Gastrocnemius medialis (tissue), 4 donors: ENCODE results near the gene CDK18. TPM values are rescaled to one million over a fixed set of nuclear protein-coding genes. Genes with fewer than 3 reads are reported as not detected.

Experiments
- ATAC-seq, 2 donors: fragments of 150-250 bp; one replicate each; pipeline ENCODE4 v1.9.1; 2016
- DNase-seq, 2 donors: peaks; one replicate each; pipeline ENCODE4 v3.0.0-alpha.2; 2019
- H3K27ac ChIP-seq, 4 donors: fragments of 200-600 bp; sonication (generic); 1 replicate in 1 of 4; 2 replicates in 3 of 4; pipeline ENCODE4 v1.5.1; 2016 to 2018; ENCODE audit warnings: mild to moderate bottlenecking in 2 of 4, moderate library complexity in 1 of 4
- H3K27me3 ChIP-seq, 3 donors: fragments of 200-600 bp; sonication (generic) in 2 of 3; 1 replicate in 1 of 3; 2 replicates in 2 of 3; pipeline versions ENCODE4 v1.5.1 to v1.6.0; 2016 to 2019; ENCODE audit warnings: mild to moderate bottlenecking in 1 of 3, moderate library complexity in 1 of 3
- H3K36me3 ChIP-seq, 2 donors: fragments of 200-600 bp; sonication (generic) in 1 of 2; one replicate each; pipeline ENCODE4 v1.5.1; 2017 to 2018
- H3K4me1 ChIP-seq, 2 donors: fragments of 200-600 bp; sonication (generic) in 1 of 2; one replicate each; pipeline ENCODE4 v1.5.1; 2016 to 2017; ENCODE audit warnings: mild to moderate bottlenecking in 2 of 2
- H3K4me3 ChIP-seq, 4 donors: fragments of 200-600 bp; sonication (generic) in 3 of 4; 1 replicate in 1 of 4; 2 replicates in 3 of 4; pipeline ENCODE4 v1.5.1; 2016 to 2019; ENCODE audit warnings: mild to moderate bottlenecking in 2 of 4
- H3K9me3 ChIP-seq, 3 donors: fragments of 200-600 bp; sonication (generic) in 2 of 3; 1 replicate in 1 of 3; 2 replicates in 2 of 3; pipeline ENCODE4 v1.5.1; 2016 to 2019
- CTCF ChIP-seq, 5 experiments: fragments of 450-650 bp in 3 of 5; fragments of 200-600 bp in 2 of 5; sonication (generic) in 2 of 5; IDR thresholded peaks in 4 of 5; conservative IDR thresholded peaks in 1 of 5; 1 replicate in 4 of 5; 2 replicates in 1 of 5; pipeline ENCODE4 v1.5.1; 2016 to 2019; ENCODE audit warnings: antibody characterized with exemption in 5 of 5, mild to moderate bottlenecking in 3 of 5, moderate library complexity in 3 of 5
- POLR2A ChIP-seq, 2 donors: fragments of 450-650 bp; IDR thresholded peaks; one replicate each; pipeline ENCODE4 v1.6.1; 2017; ENCODE audit warnings: antibody characterized with exemption in 2 of 2, mild to moderate bottlenecking in 2 of 2, moderate library complexity in 2 of 2
- in situ Hi-C, 4 donors: fragments of 200-750 bp; cut with MboI; loops; one replicate each; pipeline versions ENCODE4 v1.15.0 to v1.8.0; 2017; ENCODE audit warnings: low sequenced_read_pairs in 4 of 4
- intact Hi-C: fragments of 100-400 bp; cut with DNase I; formaldehyde crosslinking; loops from one replicate; pipeline ENCODE4 v1.15.1; 2023; ENCODE audit warnings: low total_unique reads
- total RNA-seq, 4 donors: library from RNA; depleted of rRNA; stranded (reverse); fragments of >200 nt; gene quantifications; one replicate each; pipeline versions ENCODE4 v1.1.0 to v1.2.3, GENCODE V29; 2016

Gene CDK18
- total RNA-seq, 4 donors from 2014 or later, result 1.2 to 4.6 (median 1.5) TPM

GRCh38 chr1:205505791-205506190 lies 1.3 kb downstream of the CDK18 start:
- intact Hi-C loops (no loop called here), in situ Hi-C loops (no loop called here)
- Histone ChIP-seq H3K27me3 (no peaks in the 10 kb centered on the region), H3K27ac (no peak overlapping the region), H3K4me3 (no peak overlapping the region), H3K4me1 (peaks cover 9 to 18% of the 10 kb centered on the region in 2 donors), H3K9me3 (no peaks in the 10 kb centered on the region), H3K36me3 (no peaks in the 10 kb centered on the region)
- ATAC-seq (no peak), DNase-seq (no peak)
- TF ChIP-seq CTCF (IDR thresholded peaks at IDR 0.05 in 4 of 5, conservative IDR thresholded peaks at IDR 0.05 in 1 of 5) (no peak), POLR2A (IDR thresholded peaks at IDR 0.05) (no peak)

- TF ChIP-seq CTCF (IDR thresholded peaks at IDR 0.05 in 4 of 5, conservative IDR thresholded peaks at IDR 0.05 in 1 of 5) (no peak), POLR2A (IDR thresholded peaks at IDR 0.05) (no peak)
- intact Hi-C loops, result no loop called here
- ATAC-seq (no peak), DNase-seq (no peak)
- H3K36me3 ChIP-seq, result no peaks in the 10 kb centered on the region
- no peaks in the 10 kb centered on the region for H3K27me3 ChIP-seq
- no peaks in the 10 kb centered on the region for H3K9me3 ChIP-seq
- in situ Hi-C loops, result no loop called here
- no peak overlapping the region for H3K27ac ChIP-seq
- H3K4me3 ChIP-seq, result no peak overlapping the region
- peaks cover 9 to 18% of the 10 kb centered on the region in 2 donors for H3K4me1 ChIP-seq
Observed at GRCh38 chr1:205506409-205507200, 2.1 kb downstream of the CDK18 start.

DNA sequence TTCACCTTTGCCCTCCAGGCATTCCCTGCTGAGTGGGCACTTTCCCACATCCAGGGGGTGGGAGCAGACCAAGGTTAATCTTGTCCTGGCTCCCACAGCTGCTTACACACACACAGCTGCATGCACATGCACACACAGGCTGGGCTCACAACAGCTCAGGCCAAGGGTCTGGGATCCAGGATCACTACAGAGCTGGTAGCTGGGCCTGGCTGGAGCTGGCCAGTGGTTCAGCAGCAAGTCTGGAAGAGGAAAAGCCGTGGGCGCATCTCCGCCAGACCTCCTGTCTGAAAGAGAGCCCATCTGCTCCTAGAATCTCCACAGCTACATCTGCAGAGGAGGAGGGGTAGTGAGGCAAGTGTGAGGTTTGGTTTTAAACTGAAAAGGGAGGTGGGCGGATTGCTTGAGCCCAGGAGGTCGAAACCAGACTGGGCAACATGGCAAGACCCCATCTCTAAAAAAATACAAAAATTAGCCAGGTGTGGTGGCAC lies 3.8 kb downstream of the CDK18 start:
- Histone ChIP-seq H3K4me3 (no peak overlapping the region), H3K36me3 (no peaks in the 10 kb centered on the region), H3K4me1 (peaks cover 18 to 20% of the 10 kb centered on the region in 2 donors), H3K27me3 (no peaks in the 10 kb centered on the region), H3K27ac (no peak overlapping the region), H3K9me3 (no peaks in the 10 kb centered on the region)
- DNase-seq (no peak), ATAC-seq (no peak)
- in situ Hi-C loops (no loop called here), intact Hi-C loops (no loop called here)
- TF ChIP-seq CTCF (IDR thresholded peaks at IDR 0.05 in 4 of 5, conservative IDR thresholded peaks at IDR 0.05 in 1 of 5) (no peak), POLR2A (IDR thresholded peaks at IDR 0.05) (no peak)

DNA sequence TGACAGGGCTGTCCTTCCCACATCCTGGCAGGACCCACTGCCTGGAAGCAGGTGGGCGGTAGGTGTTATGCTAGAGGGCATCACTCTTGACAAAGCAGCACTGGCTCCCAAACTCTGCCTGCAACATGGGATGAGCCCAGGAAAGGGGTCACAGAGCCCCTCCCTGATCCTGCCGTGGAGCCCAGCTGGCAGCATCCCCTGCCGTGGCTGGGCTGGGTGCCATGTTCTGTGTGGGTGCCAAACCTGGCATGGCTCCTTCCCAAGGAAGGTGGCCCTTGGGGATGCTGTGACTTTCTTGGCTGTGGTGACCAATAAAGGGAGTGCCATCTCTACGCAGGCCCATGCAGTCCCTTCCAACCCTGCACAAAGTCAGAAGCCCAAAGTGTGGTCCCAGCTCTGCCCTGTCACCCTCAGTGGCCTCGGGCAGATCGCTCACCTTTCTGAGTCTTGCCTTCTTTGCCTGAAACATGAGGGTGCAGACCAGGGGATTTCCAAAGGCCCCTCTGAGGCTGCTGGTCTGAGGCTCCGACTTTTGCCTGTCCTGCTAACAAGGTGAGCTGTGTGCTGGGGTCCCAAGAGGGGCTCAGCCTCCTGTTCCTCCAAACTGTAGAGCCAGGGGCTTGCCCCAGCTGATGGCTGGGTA lies 6.0 kb downstream of the CDK18 start:
- TF ChIP-seq POLR2A (IDR thresholded peaks at IDR 0.05) (no peak), CTCF (IDR thresholded peaks at IDR 0.05 in 4 of 5, conservative IDR thresholded peaks at IDR 0.05 in 1 of 5) (no peak)
- peaks cover 11 to 18% of the 10 kb centered on the region in 2 donors for H3K4me1 ChIP-seq
- DNase-seq, result no peak

More for the DNA sequence above, 6.0 kb downstream of the CDK18 start:
- intact Hi-C loops (no loop called here), in situ Hi-C loops (no loop called here)
- Histone ChIP-seq H3K36me3 (no peaks in the 10 kb centered on the region), H3K4me3 (no peak overlapping the region), H3K27ac (no peak overlapping the region), H3K27me3 (no peaks in the 10 kb centered on the region), H3K9me3 (no peaks in the 10 kb centered on the region)
- no peak for ATAC-seq
